ENCODE measurements around the gene STRADA. TPM values are rescaled to one million over a fixed set of nuclear protein-coding genes. Genes with fewer than 3 reads are reported as not detected.

Gene STRADA
- total and polyA plus RNA-seq, 3 experiments from 2014 or later = 22.8 to 57.2 (median 56.7) TPM

DNA sequence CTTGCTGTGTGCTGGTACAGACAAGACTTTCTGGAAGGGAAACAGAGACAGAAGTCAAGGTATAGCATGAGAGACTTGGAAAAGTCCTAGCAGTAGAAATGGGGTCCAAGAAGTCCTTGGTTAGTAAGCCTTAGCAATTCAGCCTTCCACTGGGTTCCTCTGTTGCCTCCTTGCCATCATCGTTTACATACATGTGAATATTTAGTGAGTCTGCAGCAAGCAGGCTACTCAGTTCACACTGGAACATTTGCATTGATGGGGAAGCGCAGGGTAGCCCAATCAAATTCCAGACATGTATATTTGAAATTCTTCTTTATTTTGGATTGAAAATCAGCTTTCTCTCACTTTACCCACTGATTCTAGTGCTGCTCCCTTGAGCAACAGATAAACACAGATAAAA lies 68.7 kb downstream of the STRADA start:
- Mint-ChIP-seq H3K9me3 (no peaks in the 10 kb centered on the region), H3K27ac (peak overlapping the region in 3 of 8 donors; percentile 3 to 76 (median 30)), H3K4me3 (no peak overlapping the region), H3K4me1 (peaks cover 11 to 19% (median 11%) of the 10 kb centered on the region in 3 donors), H3K27me3 (no peaks in the 10 kb centered on the region), H3K36me3 (peaks cover 12 to 79% (median 14%) of the 10 kb centered on the region in 3 donors)
- H3K27ac ChIP-seq (ENCODE audit: low read depth, low read length) = no peak overlapping the region
- H3K9me3 ChIP-seq (ENCODE audit: low read length) = no peaks in the 10 kb centered on the region
- CTCF ChIA-PET = no interaction called here
- no peak overlapping the region for H3K4me3 ChIP-seq (ENCODE audit: low read length)
- H3K36me3 ChIP-seq (ENCODE audit: insufficient read depth, low read length) = peaks cover 18% of the 10 kb centered on the region
- POLR2A ChIA-PET = no interaction called here
- DNase-seq = no peak
- no peaks in the 10 kb centered on the region for H3K4me1 ChIP-seq (ENCODE audit: insufficient read depth, low read length)
- no peaks in the 10 kb centered on the region for H3K27me3 ChIP-seq (ENCODE audit: insufficient read depth, low read length, poor library complexity, severe bottlenecking)

DNA sequence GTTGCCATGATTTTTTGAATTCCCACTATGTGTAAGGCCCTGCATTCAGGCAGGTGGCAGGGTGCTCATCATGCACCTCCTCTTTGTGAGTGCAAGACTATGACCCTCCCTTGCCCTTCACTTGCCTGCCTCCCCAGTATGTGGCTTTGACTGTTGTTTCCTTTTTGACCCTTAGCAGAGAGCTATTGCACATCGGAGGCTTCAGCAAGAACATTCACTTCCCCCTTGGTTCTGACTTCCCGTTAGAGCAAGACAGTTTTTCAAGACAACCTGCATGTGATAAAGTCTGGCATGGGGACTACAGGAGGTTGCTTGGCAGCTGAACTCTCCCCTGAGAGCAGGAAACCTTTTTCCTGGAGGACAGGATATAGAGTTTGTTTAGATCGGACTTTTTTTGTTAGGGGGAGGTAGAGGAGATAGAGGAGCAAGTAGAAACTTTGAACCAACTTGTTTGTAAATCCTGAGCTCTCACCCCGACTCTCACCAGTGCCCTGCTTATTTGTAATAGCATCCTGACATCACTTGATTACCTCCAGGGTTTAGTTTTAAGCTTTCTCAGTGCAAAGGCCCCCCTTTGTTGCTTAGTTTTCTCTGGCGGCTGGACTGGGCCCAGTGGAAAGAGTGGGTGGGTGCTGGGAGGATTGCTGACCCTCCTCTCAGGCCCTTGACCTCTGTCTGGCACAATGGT lies 75.9 kb downstream of the STRADA start:
- H3K9me3 ChIP-seq (ENCODE audit: low read length) = no peaks in the 10 kb centered on the region
- H3K9me3 Mint-ChIP-seq = no peaks in the 10 kb centered on the region
- ChIA-PET POLR2A (interaction anchor here (0.6 kb wide), 1 partner anchor 47 kb away, joined by 4 read pairs; no protein-coding TSS in a partner anchor), CTCF (interaction anchor here (0.8 to 1.4 kb wide), 5 partner anchors 9 to 259 kb away, joined by 3 to 6 read pairs (median 4); no protein-coding TSS in a partner anchor)
- H3K27me3 Mint-ChIP-seq = no peaks in the 10 kb centered on the region
- no peak overlapping the region for H3K4me3 ChIP-seq (ENCODE audit: low read length)
- no peak overlapping the region for H3K4me3 Mint-ChIP-seq
- peak overlapping the region in 4 of 8 donors; percentile 11 to 80 (median 69) for H3K27ac Mint-ChIP-seq
- DNase-seq = no peak
- H3K4me1 ChIP-seq (ENCODE audit: insufficient read depth, low read length) = no peaks in the 10 kb centered on the region
- H3K4me1 Mint-ChIP-seq = peaks cover 7 to 14% (median 11%) of the 10 kb centered on the region in 3 donors
- no peaks in the 10 kb centered on the region for H3K27me3 ChIP-seq (ENCODE audit: insufficient read depth, low read length, poor library complexity, severe bottlenecking)
- H3K36me3 Mint-ChIP-seq = peaks cover 8 to 74% (median 24%) of the 10 kb centered on the region in 3 donors
- peaks cover 40% of the 10 kb centered on the region for H3K36me3 ChIP-seq (ENCODE audit: insufficient read depth, low read length)
- H3K27ac ChIP-seq (ENCODE audit: low read depth, low read length) = no peak overlapping the region

DNA sequence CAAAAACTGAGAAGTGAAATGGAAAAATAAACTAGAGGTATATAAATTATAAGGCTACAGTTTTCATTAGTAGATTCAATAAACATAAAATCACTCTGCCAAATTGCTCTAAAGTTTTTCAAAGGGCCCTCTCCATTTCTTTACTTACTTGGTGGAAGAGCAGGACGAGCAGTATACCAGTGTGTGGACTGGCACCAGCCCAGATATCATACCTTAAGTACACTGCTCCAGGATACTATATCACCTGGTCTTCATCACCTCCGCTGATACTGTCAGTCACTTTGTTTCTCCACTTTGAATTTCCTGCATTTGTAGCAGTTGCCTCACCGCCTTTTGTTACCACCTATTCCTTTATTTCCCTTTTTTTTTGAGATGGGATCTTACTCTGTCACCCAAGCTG lies 81.7 kb downstream of the STRADA start:
- H3K36me3 ChIP-seq (ENCODE audit: insufficient read depth, low read length) = peaks cover 13% of the 10 kb centered on the region
- H3K27ac ChIP-seq (ENCODE audit: low read depth, low read length) = no peak overlapping the region

DNA sequence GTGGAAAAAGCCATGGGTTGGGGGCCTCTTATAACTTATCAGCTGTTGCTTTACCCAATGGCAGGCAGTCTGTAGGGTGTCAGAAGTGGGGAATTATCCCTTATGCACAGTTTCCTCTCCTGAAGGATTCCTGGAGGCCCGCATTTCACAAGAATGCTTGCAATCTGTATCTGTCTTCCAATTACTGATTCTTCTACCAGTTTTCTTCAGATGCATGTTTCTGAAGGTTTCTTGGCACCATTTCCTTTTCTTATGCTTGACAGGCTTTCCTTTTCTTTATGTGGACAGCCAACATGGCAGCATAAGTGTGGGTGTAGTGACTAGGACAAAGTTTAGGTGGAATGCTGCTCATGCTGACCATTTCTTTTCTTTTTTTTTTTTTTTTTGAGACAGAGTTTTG lies 83.2 kb downstream of the STRADA start:
- ChIA-PET POLR2A (no interaction called here), CTCF (no interaction called here)
- H3K4me1 ChIP-seq (ENCODE audit: insufficient read depth, low read length) = no peaks in the 10 kb centered on the region
- Mint-ChIP-seq H3K27ac (peak overlapping the region in 1 of 8 donors; percentile 42), H3K27me3 (no peaks in the 10 kb centered on the region), H3K9me3 (no peaks in the 10 kb centered on the region), H3K36me3 (peaks cover 3 to 83% (median 17%) of the 10 kb centered on the region in 3 donors), H3K4me1 (no peaks in the 10 kb centered on the region), H3K4me3 (no peak overlapping the region)
- H3K4me3 ChIP-seq (ENCODE audit: low read length) = no peak overlapping the region
- no peaks in the 10 kb centered on the region for H3K27me3 ChIP-seq (ENCODE audit: insufficient read depth, low read length, poor library complexity, severe bottlenecking)
- no peaks in the 10 kb centered on the region for H3K9me3 ChIP-seq (ENCODE audit: low read length)
- H3K27ac ChIP-seq (ENCODE audit: low read depth, low read length) = no peak overlapping the region
- peaks cover 13% of the 10 kb centered on the region for H3K36me3 ChIP-seq (ENCODE audit: insufficient read depth, low read length)
- DNase-seq = no peak

More for the DNA sequence above, 81.7 kb downstream of the STRADA start:
- Mint-ChIP-seq H3K4me3 (no peak overlapping the region), H3K36me3 (peaks cover 0 to 83% (median 21%) of the 10 kb centered on the region in 3 donors), H3K27me3 (no peaks in the 10 kb centered on the region), H3K27ac (no peak overlapping the region), H3K9me3 (no peaks in the 10 kb centered on the region), H3K4me1 (peaks cover 4 to 7% (median 5%) of the 10 kb centered on the region in 3 donors)
- POLR2A ChIA-PET = no interaction called here
- no peak for DNase-seq
- CTCF ChIA-PET = no interaction called here
- Histone ChIP-seq H3K9me3 (ENCODE audit: low read length) (no peaks in the 10 kb centered on the region), H3K27me3 (ENCODE audit: insufficient read depth, low read length, poor library complexity, severe bottlenecking) (no peaks in the 10 kb centered on the region), H3K4me3 (ENCODE audit: low read length) (no peak overlapping the region), H3K4me1 (ENCODE audit: insufficient read depth, low read length) (no peaks in the 10 kb centered on the region)

DNA sequence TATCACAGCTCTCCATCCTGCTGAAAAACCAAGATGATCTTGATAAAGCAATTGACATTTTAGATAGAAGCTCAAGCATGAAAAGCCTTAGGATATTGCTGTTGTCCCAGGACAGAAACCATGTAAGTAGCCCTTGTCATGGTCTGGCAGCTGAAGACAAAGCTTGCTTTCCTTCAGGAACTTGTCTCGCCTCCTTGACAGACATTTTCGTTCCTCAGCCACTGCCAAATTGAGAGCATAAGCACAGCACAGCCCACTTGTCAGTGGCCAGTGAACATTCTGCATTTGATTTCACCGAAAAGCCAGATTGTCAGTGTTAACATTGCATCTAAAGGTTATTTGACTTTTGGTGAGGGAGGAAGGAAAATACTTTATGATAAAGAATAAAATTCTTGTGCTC lies 83.8 kb downstream of the STRADA start:
- ChIA-PET POLR2A (no interaction called here), CTCF (interaction anchor here (0.6 kb wide), 1 partner anchor 945 kb away, joined by 3 read pairs; no protein-coding TSS in a partner anchor)
- Histone ChIP-seq H3K27me3 (ENCODE audit: insufficient read depth, low read length, poor library complexity, severe bottlenecking) (no peaks in the 10 kb centered on the region), H3K9me3 (ENCODE audit: low read length) (no peaks in the 10 kb centered on the region), H3K27ac (ENCODE audit: low read depth, low read length) (no peak overlapping the region), H3K36me3 (ENCODE audit: insufficient read depth, low read length) (peaks cover 18% of the 10 kb centered on the region), H3K4me1 (ENCODE audit: insufficient read depth, low read length) (no peaks in the 10 kb centered on the region), H3K4me3 (ENCODE audit: low read length) (no peak overlapping the region)
- DNase-seq = no peak
- Mint-ChIP-seq H3K4me1 (no peaks in the 10 kb centered on the region), H3K36me3 (peaks cover 3 to 83% (median 21%) of the 10 kb centered on the region in 3 donors), H3K27ac (peak overlapping the region in 4 of 8 donors; percentile 29 to 75 (median 52)), H3K27me3 (no peaks in the 10 kb centered on the region), H3K9me3 (no peaks in the 10 kb centered on the region), H3K4me3 (no peak overlapping the region)

DNA sequence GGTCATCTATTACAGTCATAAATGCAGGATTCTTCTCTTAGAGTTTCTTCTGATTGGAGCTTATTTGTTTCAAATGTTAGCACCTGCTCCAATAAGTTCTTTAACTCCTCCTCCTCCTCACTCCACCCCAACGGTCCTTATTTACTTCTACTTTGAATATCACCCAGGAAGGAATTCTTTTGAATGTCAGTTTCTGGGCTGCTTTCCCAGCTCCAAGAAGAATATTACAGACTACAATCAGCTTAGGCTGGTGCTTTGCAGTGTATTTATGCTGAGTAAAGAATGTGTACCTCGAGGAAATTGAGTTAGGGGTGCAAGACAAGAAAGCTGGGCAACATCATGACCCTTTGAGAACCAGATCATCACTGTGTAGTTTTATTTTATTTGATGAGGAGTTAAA lies 88.5 kb downstream of the STRADA start:
- Mint-ChIP-seq H3K4me1 (peaks cover 8 to 17% (median 14%) of the 10 kb centered on the region in 3 donors), H3K36me3 (peaks cover 6 to 75% (median 24%) of the 10 kb centered on the region in 3 donors), H3K27me3 (no peaks in the 10 kb centered on the region), H3K4me3 (no peak overlapping the region), H3K27ac (peak overlapping the region in 3 of 8 donors; percentile 4 to 38 (median 17)), H3K9me3 (no peaks in the 10 kb centered on the region)
- no peak overlapping the region for H3K27ac ChIP-seq (ENCODE audit: low read depth, low read length)
- no peaks in the 10 kb centered on the region for H3K27me3 ChIP-seq (ENCODE audit: insufficient read depth, low read length, poor library complexity, severe bottlenecking)
- H3K9me3 ChIP-seq (ENCODE audit: low read length) = no peaks in the 10 kb centered on the region
- H3K4me3 ChIP-seq (ENCODE audit: low read length) = no peak overlapping the region
- H3K4me1 ChIP-seq (ENCODE audit: insufficient read depth, low read length) = peaks cover 5% of the 10 kb centered on the region
- CTCF ChIA-PET = no interaction called here
- DNase-seq = no peak
- peaks cover 18% of the 10 kb centered on the region for H3K36me3 ChIP-seq (ENCODE audit: insufficient read depth, low read length)
- POLR2A ChIA-PET = interaction anchor here (0.6 kb wide), 1 partner anchor 96 kb away, joined by 3 read pairs; no protein-coding TSS in a partner anchor

Other genes with a start within 250 kb of the STRADA start
- not detected for gene KCNH6, start 218.4 kb downstream of the STRADA start, total RNA-seq
- gene KCNH6, start 218.4 kb downstream of the STRADA start, polyA plus RNA-seq = not detected
- gene DCAF7, start 191.3 kb downstream of the STRADA start, total RNA-seq = 100 to 1,000 TPM in 1 of 2 experiments, 10 to 100 TPM in 1; 99.1 to 102 TPM
- 82.5 TPM for gene DCAF7, start 191.3 kb downstream of the STRADA start, polyA plus RNA-seq
- 10 to 100 TPM; 35.9 to 40.0 TPM for gene TACO1, start 140.9 kb downstream of the STRADA start, total RNA-seq
- 18.3 TPM for gene TACO1, start 140.9 kb downstream of the STRADA start, polyA plus RNA-seq
- gene MAP3K3, start 119.4 kb downstream of the STRADA start, total RNA-seq = 10 to 100 TPM; 34.7 to 35.8 TPM
- gene MAP3K3, start 119.4 kb downstream of the STRADA start, polyA plus RNA-seq = 50.3 TPM
- 100 to 1,000 TPM; 236 to 240 TPM for gene LIMD2, start 41.7 kb downstream of the STRADA start, total RNA-seq
- 495 TPM for gene LIMD2, start 41.7 kb downstream of the STRADA start, polyA plus RNA-seq
- 10 to 100 TPM; 93.0 to 94.5 TPM for gene CCDC47, start 31.8 kb upstream of the STRADA start, total RNA-seq
- gene CCDC47, start 31.8 kb upstream of the STRADA start, polyA plus RNA-seq = 49.6 TPM
- gene DDX42, start 32.4 kb upstream of the STRADA start, total RNA-seq = 100 to 1,000 TPM; 103 to 122 TPM
- gene DDX42, start 32.4 kb upstream of the STRADA start, polyA plus RNA-seq = 16.9 TPM
- 100 to 1,000 TPM; 208 to 212 TPM for gene PSMC5, start 85.6 kb upstream of the STRADA start, total RNA-seq
- gene PSMC5, start 85.6 kb upstream of the STRADA start, polyA plus RNA-seq = 201 TPM
- 100 to 1,000 TPM in 1 of 2 experiments, 10 to 100 TPM in 1; 98.1 to 102 TPM for gene FTSJ3, start 85.9 kb upstream of the STRADA start, total RNA-seq
- gene FTSJ3, start 85.9 kb upstream of the STRADA start, polyA plus RNA-seq = 34.8 TPM
- 100 to 1,000 TPM in 1 of 2 experiments, 10 to 100 TPM in 1; 96.8 to 107 TPM for gene SMARCD2, start 100.9 kb upstream of the STRADA start, total RNA-seq
- 121 TPM for gene SMARCD2, start 100.9 kb upstream of the STRADA start, polyA plus RNA-seq
- not detected for gene CSH2, start 131.9 kb upstream of the STRADA start, total RNA-seq
- not detected for gene CSH2, start 131.9 kb upstream of the STRADA start, polyA plus RNA-seq
- not detected for gene GH2, start 140.1 kb upstream of the STRADA start, total RNA-seq
- gene GH2, start 140.1 kb upstream of the STRADA start, polyA plus RNA-seq = not detected
- gene CSH1, start 154.8 kb upstream of the STRADA start, total RNA-seq = not detected
- not detected for gene CSH1, start 154.8 kb upstream of the STRADA start, polyA plus RNA-seq
- not detected for gene CSHL1, start 169.5 kb upstream of the STRADA start, total RNA-seq
- not detected for gene CSHL1, start 169.5 kb upstream of the STRADA start, polyA plus RNA-seq
- gene GH1, start 177.0 kb upstream of the STRADA start, total RNA-seq = not detected
- gene GH1, start 177.0 kb upstream of the STRADA start, polyA plus RNA-seq = not detected
- gene CD79B, start 190.5 kb upstream of the STRADA start, total RNA-seq = 10 to 100 TPM; 18.1 to 22.2 TPM
- gene CD79B, start 190.5 kb upstream of the STRADA start, polyA plus RNA-seq = 36.9 TPM
- gene SCN4A, start 231.1 kb upstream of the STRADA start, total RNA-seq = under 1 TPM; 0.04 TPM
- not detected for gene SCN4A, start 231.1 kb upstream of the STRADA start, polyA plus RNA-seq